Activated CD4-positive, alpha-beta T cell treated with anti-CD3 and anti-CD28 coated beads for 4 hours (primary cell): ENCODE measurements around the gene SRGAP3.
A peak's percentile ranks its signal among the peaks of the same experiment; 100 is the strongest.

Source experiments
- DNase-seq, 2 donors: peaks; one replicate each; pipeline ENCODE4 v3.0.0-alpha.2; 2020

SRGAP3 gene

DNA sequence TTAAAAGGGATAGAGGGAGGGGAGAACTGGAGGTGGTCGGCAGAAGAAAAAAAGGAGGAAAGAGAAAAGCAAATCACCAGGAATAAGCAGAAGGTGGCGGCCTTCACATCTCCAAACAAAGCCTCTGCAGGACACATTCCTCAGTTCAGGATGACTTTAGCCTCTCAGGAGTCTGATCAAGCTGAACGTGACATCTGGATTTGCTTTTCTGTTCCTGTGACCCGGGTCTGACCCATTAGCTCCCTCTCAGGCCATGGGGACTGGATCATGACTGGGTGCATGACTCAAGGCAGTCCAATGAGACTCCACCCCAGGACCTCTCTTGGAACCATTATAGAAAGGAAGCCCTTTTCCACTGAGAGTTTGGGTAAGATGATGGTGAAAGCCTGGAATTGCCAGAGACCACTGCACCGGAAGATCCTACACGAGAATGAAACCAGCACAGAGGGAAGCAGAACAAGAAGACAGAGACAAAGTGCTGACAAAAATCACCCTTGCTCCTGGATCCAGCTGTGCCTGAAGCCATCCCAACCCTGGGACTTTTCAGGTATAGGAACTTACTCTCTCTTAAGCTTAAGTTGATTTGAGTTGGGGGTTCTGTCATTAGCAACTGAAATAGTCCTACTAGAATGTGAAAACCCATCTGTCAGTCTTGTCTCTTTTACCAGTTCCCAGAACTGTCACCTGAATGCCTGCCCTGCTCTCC lies 240.7 kb downstream of the SRGAP3 start:
- no peak for DNase-seq

DNA sequence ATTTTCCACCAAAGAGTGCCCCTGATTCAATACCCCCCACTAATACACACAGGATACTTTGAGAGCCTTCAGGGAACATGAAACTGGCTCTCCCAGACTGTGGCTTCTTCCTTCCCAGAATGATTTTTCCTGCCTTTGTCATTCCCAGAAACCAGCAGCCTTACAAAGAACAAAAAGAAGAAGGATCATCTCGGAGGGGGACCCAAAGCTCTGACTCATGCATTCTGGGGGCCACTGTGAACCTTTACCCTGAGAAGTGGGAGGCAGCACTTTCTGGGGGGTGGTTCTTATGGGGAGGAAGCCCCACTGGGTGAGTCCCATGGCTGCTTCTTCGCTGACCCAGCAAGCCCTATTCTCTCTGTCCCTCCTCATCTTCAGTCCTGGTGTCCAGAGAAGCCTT lies 241.5 kb downstream of the SRGAP3 start:
- DNase-seq, result no peak

DNA sequence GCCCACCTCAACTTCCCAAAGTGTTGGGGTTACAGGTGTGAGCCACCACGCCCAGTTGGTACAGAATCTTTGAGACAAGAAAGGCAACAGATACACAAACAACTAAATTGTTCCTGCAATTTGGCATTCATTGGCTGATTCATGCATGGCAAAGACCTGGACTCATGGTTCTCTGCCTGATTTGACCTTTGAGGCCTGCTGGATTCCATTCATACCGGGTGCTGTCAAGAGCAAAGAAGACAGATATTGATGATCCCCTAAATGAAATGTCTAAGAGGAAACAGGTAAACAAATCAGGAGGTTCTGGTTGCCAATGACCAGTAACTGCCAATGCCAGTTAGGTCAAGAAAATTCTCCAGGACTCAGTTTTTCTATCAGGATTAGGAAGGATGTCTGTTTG lies 242.2 kb downstream of the SRGAP3 start:
- no peak for DNase-seq

DNA sequence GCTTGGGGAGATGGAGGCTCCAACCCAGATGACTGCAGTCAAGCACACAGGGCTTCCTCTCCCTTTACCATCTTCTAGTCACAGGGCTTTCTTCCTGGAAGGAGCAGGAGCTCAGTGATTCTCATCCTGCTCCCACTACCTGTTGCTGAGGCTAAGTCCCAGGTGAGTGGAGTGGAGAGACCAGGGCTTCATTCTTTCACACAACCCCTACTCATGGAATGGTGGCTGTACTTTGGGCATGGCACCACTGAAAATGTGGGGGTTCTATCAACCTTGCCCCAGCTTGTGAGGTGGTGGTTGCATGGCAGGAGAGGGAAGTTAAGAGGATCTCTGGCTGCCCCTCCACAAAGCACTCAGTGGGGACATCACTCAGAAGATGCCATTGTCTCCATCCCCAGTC lies 249.4 kb downstream of the SRGAP3 start:
- no peak for DNase-seq

DNA sequence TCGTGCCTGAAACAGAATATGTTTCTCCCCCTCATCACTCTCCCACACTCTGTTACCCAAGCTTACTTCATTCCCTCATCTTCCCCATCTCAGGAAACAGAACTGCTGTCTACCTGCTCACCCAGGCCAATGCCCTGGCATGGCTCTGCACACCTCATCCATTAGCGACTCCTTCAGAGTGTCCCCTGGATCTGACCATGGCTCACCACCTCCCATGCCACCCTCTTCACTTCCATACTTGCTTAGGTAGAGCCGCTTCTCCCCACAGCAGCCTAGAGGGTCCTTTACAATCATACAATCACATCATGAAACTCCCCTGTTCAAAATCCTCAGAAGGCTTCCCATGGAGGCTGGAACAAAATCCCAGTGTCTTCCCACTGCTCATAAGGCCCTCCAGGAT lies 252.3 kb downstream of the SRGAP3 start:
- DNase-seq, result no peak

DNA sequence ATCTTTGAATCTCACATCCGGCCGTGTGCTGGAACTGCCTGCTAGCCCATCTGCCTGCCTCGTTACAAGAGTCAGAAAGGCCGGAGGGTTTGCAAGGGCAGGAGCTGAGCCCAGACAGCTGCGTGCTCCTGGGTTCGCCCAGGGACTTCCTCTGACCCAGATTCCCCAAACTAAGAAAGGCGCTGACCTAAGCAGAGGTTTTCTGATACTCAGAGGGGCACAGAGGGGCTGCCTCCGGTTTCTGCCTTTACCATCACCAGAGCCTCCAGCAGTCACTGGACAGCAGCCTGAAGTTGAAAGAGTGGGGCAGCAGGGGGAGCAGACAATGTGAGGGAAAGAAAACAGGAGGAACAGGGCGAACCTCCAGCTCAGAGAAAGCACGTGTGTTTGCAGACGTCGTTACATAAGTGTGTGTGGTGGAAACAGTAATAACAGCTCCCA lies 252.7 kb downstream of the SRGAP3 start:
- DNase-seq, result no peak

DNA sequence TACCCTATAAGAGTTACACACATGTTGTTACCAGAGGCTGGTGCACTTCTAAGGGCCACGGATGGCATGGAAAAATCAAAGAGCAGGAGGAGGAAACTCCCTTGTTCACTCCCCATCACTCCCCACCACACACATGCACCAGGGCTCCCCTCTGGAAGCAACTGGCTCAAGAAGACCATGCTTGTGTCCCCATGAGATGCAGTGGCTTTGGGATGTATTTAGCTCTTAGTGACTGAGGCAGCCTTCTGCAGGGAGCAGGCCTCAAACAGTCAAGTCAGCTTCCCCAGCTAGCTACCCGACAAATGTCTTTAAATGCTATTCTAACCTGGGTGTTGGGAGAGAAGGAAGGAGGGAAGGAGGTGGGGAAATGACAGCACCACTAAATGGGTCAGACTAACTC lies 253.2 kb downstream of the SRGAP3 start:
- no peak for DNase-seq

DNA sequence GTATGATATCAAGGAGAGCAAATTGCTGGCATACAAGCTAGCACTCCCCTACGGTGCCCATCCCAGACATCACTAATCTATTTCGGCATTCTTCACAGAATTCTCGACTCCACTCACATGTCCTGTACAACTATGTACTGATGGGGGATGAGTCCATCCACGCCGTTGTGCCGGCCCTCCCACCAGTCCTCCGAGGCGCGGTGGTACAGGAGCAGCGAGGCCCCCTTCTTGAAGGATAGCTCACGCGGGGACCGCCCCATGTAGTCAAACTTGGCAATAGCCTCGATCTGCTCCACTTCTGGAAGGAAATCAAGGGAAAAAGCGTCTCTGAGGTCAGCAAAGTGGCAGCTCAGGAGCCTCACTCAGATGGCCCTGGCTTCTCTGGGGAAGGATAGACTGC lies 255.2 kb downstream of the SRGAP3 start:
- no peak for DNase-seq

DNA sequence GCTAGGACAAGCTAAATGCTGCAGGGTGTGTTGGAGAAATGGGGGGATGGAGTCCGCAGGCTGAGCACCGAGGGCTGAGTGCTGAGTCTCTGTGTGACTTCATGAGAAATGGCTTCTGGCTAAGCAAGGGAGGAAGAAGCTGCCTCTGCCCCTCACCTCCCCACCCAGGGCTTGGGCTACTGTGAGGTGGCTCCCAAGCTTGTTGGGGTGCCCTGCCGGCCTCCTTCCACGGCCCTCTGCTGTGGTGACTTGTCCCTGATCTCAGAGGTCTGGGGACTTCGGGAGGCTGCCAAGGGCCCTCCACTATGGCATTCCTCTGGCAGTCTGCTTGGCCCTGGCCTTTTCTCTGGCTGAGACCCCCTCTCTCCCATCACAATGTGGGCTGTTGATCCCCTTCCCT lies 256.1 kb downstream of the SRGAP3 start:
- no peak for DNase-seq

DNA sequence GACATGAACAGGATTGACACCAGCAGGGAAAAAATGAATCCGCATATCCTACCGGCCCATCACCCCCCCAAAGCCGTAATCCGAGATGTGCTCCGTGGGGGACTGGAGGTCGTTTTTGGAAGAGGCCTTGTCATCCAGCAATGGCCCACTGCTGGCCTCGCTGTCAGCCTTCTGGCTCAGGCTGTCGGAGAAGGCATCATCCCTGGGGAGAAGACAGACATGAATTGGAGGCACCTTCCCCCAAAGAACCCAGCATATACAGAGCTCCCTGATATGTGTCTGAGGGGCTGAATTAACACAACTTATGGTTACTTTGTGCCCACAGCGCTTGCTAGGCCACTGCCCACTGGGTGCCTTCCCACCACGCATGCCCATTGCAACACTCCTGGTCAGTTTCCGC lies 256.6 kb downstream of the SRGAP3 start:
- DNase-seq, result no peak

DNA sequence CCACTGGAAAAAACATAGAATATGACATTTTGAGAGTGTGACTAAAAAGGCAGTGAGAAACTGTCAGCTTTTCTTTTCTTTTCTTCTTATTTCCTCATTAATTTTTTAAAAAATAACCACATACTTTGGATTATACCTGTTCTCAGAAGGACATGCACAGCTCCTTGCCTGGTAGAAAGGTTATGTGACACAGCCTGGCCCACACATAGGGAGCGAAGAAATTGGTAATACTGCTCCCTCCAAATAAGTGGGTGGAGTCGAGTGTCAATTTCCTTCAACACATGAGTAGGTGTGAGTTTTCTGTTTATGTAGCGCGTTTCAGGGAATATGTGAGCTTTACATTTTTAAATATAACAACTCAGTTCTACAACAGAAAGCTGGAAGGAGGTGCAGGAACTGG lies 257.2 kb downstream of the SRGAP3 start:
- no peak for DNase-seq

DNA sequence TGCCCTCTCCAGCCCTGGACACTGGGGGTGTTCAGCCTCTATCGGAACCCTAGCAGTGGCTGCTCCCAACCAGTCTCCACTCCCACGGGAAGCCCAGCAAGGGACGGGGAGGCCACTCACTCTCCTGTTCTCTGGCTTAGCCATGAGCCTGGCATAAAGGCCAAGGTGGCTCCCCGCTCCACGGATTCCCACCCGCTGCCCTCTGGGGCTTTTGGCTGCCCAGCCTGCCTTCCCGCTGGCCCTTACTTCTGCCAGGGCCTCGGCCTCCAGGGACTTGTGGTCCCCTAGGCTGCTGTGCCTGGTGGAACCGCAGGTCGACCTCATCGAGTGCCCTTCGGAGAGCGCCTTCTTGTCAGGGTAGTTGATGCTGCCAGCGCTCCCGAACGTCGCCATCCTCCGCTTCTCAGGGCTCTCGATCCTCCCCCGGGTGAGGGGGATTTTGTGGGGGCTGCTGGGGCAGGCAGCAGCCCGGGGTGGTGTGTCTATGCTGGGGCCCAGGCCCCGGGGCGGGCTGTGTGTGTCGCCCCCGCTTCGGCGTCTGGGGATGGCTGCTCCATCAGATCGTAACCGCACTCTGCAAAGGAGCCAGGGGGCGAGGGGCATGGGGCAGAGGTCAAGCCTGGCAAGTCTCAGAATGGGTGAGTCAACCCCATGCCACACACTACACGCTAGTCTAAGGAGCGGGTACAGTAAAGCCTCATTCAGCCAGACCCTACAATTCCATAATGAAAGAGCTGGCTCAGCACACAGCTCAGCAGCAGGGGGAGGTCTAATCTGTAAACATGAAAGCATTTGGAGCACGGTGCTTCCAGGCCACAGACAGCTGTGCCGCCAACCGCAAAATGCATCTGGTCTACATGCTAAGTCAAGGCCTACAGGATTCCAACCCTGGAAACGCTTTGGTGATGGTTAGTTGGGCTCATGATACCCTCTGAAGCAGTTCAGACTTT lies 258.9 kb downstream of the SRGAP3 start:
- DNase-seq, result no peak

DNA sequence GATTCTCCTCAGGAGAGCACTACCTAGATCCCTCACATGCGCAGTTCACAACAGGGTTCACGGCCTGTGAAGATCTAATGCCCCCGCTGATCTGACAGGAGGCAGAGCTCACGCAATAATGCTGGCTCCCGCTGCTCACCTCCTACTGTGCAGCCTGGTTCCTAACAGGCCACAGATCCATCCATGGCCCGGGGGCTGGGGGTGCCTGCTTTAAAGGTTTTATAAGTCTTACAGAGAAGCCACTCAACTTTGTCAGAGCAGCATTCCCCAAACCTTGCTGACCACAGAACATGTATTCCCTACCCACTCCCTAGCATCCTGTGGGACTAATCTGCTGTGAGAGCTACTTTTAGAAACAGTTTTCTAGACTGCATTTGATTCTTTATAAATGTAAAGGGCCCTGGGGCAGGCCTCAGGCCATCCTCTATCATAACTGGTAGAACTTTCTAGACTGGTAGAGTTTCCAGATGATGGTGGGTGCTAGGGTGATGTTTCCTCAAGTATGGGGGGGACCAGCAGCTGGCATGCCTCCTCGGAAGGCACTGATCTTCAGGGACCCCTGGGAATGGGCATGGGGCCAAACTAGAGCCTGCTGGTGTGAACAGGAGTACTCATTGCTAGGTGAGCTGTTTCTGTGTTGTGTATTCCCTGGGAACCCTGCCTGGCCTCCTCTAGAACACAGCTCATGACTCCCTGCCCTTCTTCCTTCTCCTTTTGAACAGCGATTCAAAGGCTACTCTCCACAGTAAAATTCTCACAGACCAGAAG lies 260.5 kb downstream of the SRGAP3 start:
- no peak for DNase-seq

DNA sequence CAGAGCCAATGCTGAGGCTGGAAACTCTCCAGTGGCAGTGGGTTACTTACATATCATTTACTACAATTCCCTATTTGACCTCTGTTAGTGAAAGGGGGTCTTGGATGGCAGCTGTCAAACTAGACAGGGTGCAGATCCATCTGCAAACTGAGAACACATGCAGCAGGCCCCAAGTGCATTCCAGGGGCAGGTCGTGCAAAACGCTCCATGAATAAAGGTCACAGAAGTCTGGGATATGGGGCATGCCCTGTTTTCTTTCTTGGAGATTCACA lies 261.1 kb downstream of the SRGAP3 start:
- no peak for DNase-seq

DNA sequence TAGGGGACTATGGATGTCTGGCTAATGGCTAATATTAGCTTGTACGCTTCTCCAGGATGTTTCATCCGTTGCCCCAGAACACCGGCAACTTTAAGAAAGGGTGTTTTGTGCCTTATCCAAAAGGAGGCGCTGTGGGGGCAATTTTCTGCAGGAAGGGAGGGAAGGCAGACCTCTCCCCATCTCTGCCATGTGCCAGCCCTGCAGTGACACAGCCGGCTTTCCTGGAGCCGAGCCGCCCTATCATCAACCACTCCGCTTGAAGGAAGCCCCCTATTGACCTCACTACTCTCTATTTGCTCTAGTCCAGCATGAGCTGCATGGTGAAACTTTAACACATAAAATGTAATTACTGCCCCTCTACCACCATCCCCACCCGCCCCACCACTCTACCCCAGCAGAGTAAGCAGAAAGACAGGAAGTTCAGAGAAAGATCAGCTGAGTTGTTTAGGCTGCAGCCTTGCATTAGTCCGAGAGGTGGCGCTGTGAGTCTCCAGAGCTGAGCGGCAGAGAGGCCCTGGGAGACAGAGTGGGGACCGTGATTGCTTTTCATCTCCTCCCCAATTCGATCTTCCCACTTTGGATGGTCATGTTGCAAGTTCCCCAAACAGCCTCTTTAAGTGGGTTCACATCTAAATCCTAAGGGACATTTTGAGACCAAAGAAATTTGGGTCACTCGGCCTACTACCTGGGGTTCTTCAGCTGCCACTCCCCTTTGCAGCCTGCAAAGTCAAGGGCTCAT lies 261.6 kb downstream of the SRGAP3 start:
- DNase-seq, result peak; percentile 14 to 20

DNA sequence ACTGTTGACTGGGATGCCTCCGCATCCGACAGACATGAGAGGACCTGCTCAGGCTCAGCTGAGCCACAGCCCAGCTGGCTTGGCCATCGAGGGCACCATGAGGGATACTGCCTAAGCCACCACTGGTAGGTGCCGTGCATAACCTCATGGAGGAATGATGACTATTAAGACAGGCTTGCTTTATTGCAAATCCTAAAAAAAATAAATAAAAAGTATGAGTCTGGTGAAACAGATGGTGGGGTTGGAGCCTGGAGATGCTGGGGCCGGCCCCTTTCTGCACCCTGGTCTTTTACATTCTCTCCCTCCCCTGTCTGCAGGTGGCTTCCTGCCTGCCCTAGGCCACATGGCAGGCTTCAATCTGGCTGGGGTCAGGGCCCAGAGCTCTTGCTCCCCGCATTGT lies 262.2 kb downstream of the SRGAP3 start:
- DNase-seq, result no peak

DNA sequence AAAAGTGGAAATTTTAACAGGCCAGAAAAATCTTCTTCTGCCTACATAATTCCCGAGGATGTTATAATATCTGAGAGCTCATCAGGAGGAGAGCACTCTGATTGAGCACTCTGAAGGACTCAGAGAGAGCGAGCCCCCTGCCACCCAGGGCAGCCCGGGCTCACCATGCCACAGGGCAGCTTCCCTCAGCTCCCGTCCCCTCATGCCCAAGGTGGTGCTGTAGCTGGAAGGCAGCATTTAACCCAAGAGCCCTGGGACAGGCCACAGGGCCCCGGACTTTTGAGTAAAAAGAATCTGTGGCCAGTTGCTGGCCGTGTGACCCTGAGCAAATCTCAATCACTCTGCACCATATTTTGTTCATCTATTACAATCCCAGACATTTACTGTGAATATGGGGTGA lies 262.7 kb downstream of the SRGAP3 start:
- DNase-seq, result no peak

DNA sequence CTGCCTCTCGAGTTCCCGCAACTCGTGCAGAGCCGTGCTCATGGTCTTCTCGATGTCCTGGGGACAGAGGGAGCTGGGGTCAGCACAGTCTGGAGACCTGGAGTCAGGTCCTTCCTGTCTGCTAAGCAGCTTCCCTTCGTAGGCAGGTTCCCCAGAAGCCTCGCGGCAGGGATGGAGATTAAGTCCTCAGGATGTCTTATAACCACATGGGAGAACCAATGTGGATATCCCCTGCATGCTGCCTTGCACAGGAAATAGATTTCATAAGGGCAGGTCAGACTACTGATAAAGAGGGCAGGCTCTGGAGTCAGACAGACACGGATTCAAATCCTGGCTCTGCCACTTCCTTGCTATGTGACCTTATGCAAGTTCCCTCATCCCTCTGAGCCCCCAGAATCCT lies 263.6 kb downstream of the SRGAP3 start:
- no peak for DNase-seq

DNA sequence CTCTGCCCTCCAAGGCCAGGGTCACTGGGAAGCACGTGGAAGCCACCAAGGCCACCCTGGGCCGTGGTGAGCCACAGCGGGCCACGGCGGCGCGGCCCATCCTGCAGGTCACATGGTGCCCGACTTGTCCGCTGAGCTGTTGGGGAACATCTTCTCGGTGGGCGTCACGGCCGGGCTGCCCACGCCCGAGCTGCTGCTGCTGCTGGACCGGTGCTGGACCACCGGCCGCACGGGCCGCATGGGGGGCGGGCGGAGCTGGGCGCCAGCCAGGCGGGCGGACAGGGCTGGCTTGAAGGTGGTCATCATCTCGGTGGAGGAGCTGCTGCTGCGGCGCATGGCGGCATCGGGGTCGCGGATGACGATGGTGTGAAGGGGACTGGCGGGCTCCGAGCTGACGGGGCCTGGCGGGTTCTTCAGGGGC lies 264.0 kb downstream of the SRGAP3 start:
- no peak for DNase-seq

DNA sequence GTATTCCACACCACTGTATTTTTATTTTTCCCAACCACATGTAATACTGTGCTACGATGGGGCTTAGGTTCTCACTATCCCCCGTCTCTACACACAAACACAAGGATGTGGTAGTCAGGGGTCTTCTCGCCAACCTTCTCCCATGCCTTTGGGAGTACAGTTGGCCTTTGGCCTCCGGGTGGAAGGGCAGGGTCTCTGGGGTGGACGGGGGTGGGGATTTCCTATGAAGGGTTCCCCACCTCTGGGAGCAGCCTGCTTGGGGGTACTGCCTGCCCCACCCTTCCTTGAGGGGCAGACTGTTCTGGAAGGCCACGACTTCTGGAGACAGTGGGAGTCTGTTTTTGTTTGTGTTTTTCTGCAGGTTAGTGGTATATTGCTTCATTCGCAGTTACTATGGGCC lies 264.9 kb downstream of the SRGAP3 start:
- no peak for DNase-seq

DNA sequence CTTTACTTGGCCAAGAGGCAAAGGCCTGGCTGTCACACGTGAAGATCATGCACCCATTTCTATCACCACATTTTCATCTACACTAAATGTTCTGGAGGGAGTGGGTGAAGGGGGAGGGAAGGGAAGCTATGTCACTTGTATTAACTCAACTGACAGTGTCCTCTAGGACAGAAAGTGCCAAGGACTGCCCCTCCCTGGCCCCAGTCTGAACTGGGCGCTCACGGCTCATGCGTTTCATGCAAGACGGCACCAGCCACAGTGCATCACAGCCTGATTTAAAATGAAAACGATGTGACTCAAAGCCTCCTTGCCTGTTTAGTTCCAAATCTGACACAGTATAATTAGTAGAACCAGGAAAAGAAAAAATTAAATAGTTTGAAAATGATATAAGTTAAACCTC lies 265.4 kb downstream of the SRGAP3 start:
- DNase-seq, result no peak

DNA sequence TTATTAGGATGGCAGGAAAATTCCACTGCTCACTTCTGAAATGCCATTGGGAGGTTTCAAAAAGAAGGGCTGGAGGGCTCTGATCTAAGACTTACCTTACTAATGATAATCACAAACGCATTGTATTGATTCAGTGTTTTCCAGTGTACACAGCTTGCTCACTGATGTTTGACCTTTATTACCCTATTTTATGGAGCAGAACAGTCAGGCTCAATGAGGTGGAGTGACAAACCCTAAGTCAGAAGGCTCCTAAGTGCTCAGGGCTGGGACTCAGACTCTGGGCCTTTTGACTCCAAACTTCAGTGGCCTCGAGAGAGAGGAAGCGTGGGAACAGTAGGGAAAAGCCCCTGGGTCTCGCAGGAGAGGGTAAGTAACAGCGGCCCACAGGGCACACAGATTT lies 265.9 kb downstream of the SRGAP3 start:
- DNase-seq, result no peak

DNA sequence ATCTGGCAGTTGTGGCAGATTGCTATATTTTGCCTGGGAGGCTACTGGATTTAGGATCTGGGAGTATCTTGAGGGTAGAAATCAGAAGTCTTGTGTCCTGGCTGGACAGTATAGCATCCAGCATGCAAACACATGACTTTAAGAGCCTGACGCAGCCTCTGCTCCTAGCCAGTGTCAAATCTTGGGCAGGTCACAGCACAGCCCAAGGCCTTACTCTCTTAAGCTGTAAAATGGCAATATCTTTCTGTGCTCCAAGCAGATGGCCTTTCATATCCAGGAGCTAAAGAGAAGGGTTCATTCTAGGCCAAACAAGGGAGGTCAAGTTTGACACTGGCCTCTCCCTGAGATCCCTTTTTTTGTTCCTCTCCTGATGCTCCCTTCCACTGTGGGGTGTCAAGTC lies 266.4 kb downstream of the SRGAP3 start:
- no peak for DNase-seq
